H9 (cell line): Measurements from ENCODE around the gene NBEAL2. TPM values are rescaled to one million over a fixed set of nuclear protein-coding genes. Genes with fewer than 3 reads are reported as not detected.

Source experiments
- DNase-seq: peaks from one replicate; pipeline ENCODE4 v3.0.0-alpha.2; 2017
- H2AFZ ChIP-seq: one replicate; pipeline ENCODE4 v1.6.1; 2013; ENCODE audit warnings: mild to moderate bottlenecking, low read length, control low read depth, moderate library complexity
- H2AK5ac ChIP-seq: 2 replicates; pipeline ENCODE4 v1.6.1; 2013; ENCODE audit warnings: low read length, control low read depth, mixed read lengths; ENCODE audit not compliant: insufficient read length
- H2BK120ac ChIP-seq: one replicate; pipeline ENCODE4 v1.6.1; 2013; ENCODE audit warnings: low read depth, mild to moderate bottlenecking, low read length, control low read depth, inconsistent platforms; ENCODE audit not compliant: poor library complexity, severe bottlenecking
- H2BK12ac ChIP-seq: 2 replicates; pipeline ENCODE4 v1.6.1; 2013; ENCODE audit warnings: low read length, control low read depth, mixed read lengths, low read depth; ENCODE audit not compliant: insufficient read length
- H2BK15ac ChIP-seq: 2 replicates; pipeline ENCODE4 v1.6.1; 2013; ENCODE audit warnings: low read depth, low read length, control low read depth
- H2BK20ac ChIP-seq: one replicate; pipeline ENCODE4 v1.6.1; 2013; ENCODE audit warnings: low read depth, mild to moderate bottlenecking, low read length, control low read depth, inconsistent platforms; ENCODE audit not compliant: poor library complexity, severe bottlenecking
- H2BK5ac ChIP-seq: 2 replicates; pipeline ENCODE4 v1.6.1; 2013; ENCODE audit warnings: low read length, control low read depth, mixed read lengths; ENCODE audit not compliant: insufficient read length
- H3K14ac ChIP-seq: 2 replicates; pipeline ENCODE4 v1.6.1; 2013; ENCODE audit warnings: low read length, control low read depth; ENCODE audit not compliant: insufficient read depth
- H3K18ac ChIP-seq: 2 replicates; pipeline ENCODE4 v1.6.1; 2013; ENCODE audit warnings: low read depth, mild to moderate bottlenecking, mixed read lengths, low read length, control low read depth; ENCODE audit not compliant: insufficient read length
- H3K23ac ChIP-seq: 2 replicates; pipeline ENCODE4 v1.6.1; 2013; ENCODE audit warnings: low read length, control low read depth, mixed read lengths, low read depth; ENCODE audit not compliant: insufficient read length
- H3K23me2 ChIP-seq: 2 replicates; pipeline ENCODE4 v1.6.1; 2013; ENCODE audit warnings: low read depth, mild to moderate bottlenecking, mixed read lengths, low read length, control low read depth; ENCODE audit not compliant: insufficient read length, poor library complexity, severe bottlenecking
- H3K27ac ChIP-seq: 2 replicates; pipeline ENCODE4 v1.5.1; 2013; ENCODE audit warnings: low read length, control low read depth, mixed read lengths, low read depth; ENCODE audit not compliant: insufficient read length
- H3K27me3 ChIP-seq: 2 replicates; pipeline ENCODE4 v1.6.1; 2013; ENCODE audit warnings: low read length, control low read depth, inconsistent platforms; ENCODE audit not compliant: insufficient read depth
- H3K4ac ChIP-seq: 2 replicates; pipeline ENCODE4 v1.6.1; 2013; ENCODE audit warnings: low read depth, mild to moderate bottlenecking, control low read depth, inconsistent platforms, low read length, moderate library complexity
- H3K4me1 ChIP-seq: 2 replicates; pipeline ENCODE4 v1.6.1; 2013; ENCODE audit warnings: low read length, control low read depth, inconsistent platforms; ENCODE audit not compliant: insufficient read depth
- H3K4me2 ChIP-seq: 2 replicates; pipeline ENCODE4 v1.6.1; 2013; ENCODE audit warnings: low read length, control low read depth, mixed read lengths; ENCODE audit not compliant: insufficient read length, insufficient read depth
- H3K56ac ChIP-seq: 2 replicates; pipeline ENCODE4 v1.6.1; 2013; ENCODE audit warnings: low read depth, mild to moderate bottlenecking, mixed read lengths, low read length, control low read depth; ENCODE audit not compliant: insufficient read length
- H3K79me1 ChIP-seq: 2 replicates; pipeline ENCODE4 v1.6.1; 2013; ENCODE audit warnings: low read depth, mild to moderate bottlenecking, moderate library complexity, low read length, control low read depth, inconsistent platforms; ENCODE audit not compliant: insufficient read depth, poor library complexity, severe bottlenecking
- H3K79me2 ChIP-seq: 2 replicates; pipeline ENCODE4 v1.6.1; 2013; ENCODE audit warnings: low read length, control low read depth, inconsistent platforms; ENCODE audit not compliant: insufficient read depth
- H3K9ac ChIP-seq: 2 replicates; pipeline ENCODE4 v1.6.1; 2013; ENCODE audit warnings: low read length, control low read depth, mixed read lengths; ENCODE audit not compliant: insufficient read length; ENCODE audit errors: extremely low read depth
- H3K9me3 ChIP-seq: one replicate; pipeline ENCODE4 v1.6.1; 2013; ENCODE audit warnings: low read depth, low read length, inconsistent platforms; ENCODE audit not compliant: control insufficient read depth
- H3T11ph ChIP-seq: one replicate; pipeline ENCODE4 v1.6.1; 2013; ENCODE audit warnings: mild to moderate bottlenecking, low read length, control low read depth, inconsistent platforms
- H4K20me1 ChIP-seq: one replicate; pipeline ENCODE4 v1.6.1; 2013; ENCODE audit not compliant: control insufficient read depth, insufficient read length, insufficient read depth
- H4K5ac ChIP-seq: 2 replicates; pipeline ENCODE4 v1.6.1; 2013; ENCODE audit warnings: low read depth, mild to moderate bottlenecking, mixed read lengths, low read length, control low read depth; ENCODE audit not compliant: insufficient read length
- H4K8ac ChIP-seq: replicated peaks from 2 replicates; pipeline ENCODE4 v1.6.1; 2013; ENCODE audit warnings: low read length, control low read depth, mixed read lengths, low read depth; ENCODE audit not compliant: insufficient read length
- H4K91ac ChIP-seq: 2 replicates; pipeline ENCODE4 v1.6.1; 2013; ENCODE audit warnings: low read depth, mild to moderate bottlenecking, moderate library complexity, mixed read lengths, low read length, control low read depth; ENCODE audit not compliant: insufficient read length
- H3K27ac Mint-ChIP-seq, 3 experiments: 2 replicates in 2 of 3; 3 replicates in 1 of 3; pipeline ENCODE4 v1.8.0; 2020 to 2021; ENCODE audit warnings: mixed read lengths in 3 of 3, mild to moderate bottlenecking in 1 of 3, moderate library complexity in 1 of 3
- H3K27me3 Mint-ChIP-seq: 2 replicates; pipeline ENCODE4 v1.8.0; 2021; ENCODE audit warnings: low read depth, mild to moderate bottlenecking, moderate library complexity, mixed read lengths
- H3K36me3 Mint-ChIP-seq, 3 experiments: 2 replicates in 2 of 3; 3 replicates in 1 of 3; pipeline ENCODE4 v1.8.0; 2020 to 2021; ENCODE audit warnings: low read depth in 3 of 3, mixed read lengths in 3 of 3; ENCODE audit not compliant: insufficient read depth in 1 of 3
- H3K4me1 Mint-ChIP-seq, 2 experiments: 2 replicates each; pipeline ENCODE4 v1.8.0; 2020; ENCODE audit warnings: mixed read lengths in 2 of 2
- H3K4me3 Mint-ChIP-seq, 2 experiments: 2 replicates in 1 of 2; 3 replicates in 1 of 2; pipeline ENCODE4 v1.8.0; 2020 to 2021; ENCODE audit warnings: mild to moderate bottlenecking in 2 of 2, mixed read lengths in 2 of 2, moderate library complexity in 1 of 2
- H3K9me3 Mint-ChIP-seq, 2 experiments: 2 replicates in 1 of 2; 3 replicates in 1 of 2; pipeline ENCODE4 v1.8.0; 2020; ENCODE audit warnings: mild to moderate bottlenecking in 2 of 2, mixed read lengths in 2 of 2, moderate library complexity in 1 of 2
- CTCF ChIP-seq: fragments of 200-600 bp; sonication (generic); conservative IDR thresholded peaks from 3 replicates; pipeline ENCODE4 v1.8.0; 2021; ENCODE audit warnings: antibody characterized with exemption, mild to moderate bottlenecking
- WGBS: extraction: QIAGEN DNeasy Blood & Tissue Kit; methylation state at CpG from one replicate; pipeline ENCODE4 v1.1.7; 2013; ENCODE audit warnings: missing lambda C conversion rate, low lambda C conversion rate, mixed read lengths; ENCODE audit not compliant: insufficient read length; ENCODE audit errors: extremely low coverage; 5-methylcytosine and 5-hydroxymethylcytosine counted together
- total RNA-seq: library from RNA; stranded (reverse); gene quantifications from 2 replicates; pipeline ENCODE4 v1.2.1, GENCODE V29; 2021

Gene NBEAL2
- total RNA-seq, 1 experiment from 2014 or later = 52.1 TPM

GRCh38 chr3:47004369-47005211 is 25.1 kb downstream of the NBEAL2 start:
- Histone ChIP-seq H2BK20ac (no peak overlapping the region), H2AFZ (no peak overlapping the region), H3K79me2 (no peaks in the 10 kb centered on the region), H3K27ac (no peak overlapping the region), H3K4me2 (no peak overlapping the region), H2BK12ac (no peak overlapping the region), H2BK5ac (no peak overlapping the region), H3T11ph (no peak overlapping the region), H3K4me1 (no peaks in the 10 kb centered on the region), H4K5ac (no peak overlapping the region), H4K91ac (no peak overlapping the region), H3K79me1 (no peaks in the 10 kb centered on the region), H3K23me2 (peaks cover 4% of the 10 kb centered on the region), H2BK15ac (no peak overlapping the region), H3K14ac (no peak overlapping the region), H3K23ac (no peak overlapping the region), H3K4ac (no peak overlapping the region), H4K20me1 (no peaks in the 10 kb centered on the region), H3K18ac (no peak overlapping the region), H3K56ac (no peak overlapping the region), H2BK120ac (no peak overlapping the region), H2AK5ac (no peak overlapping the region), H3K9ac (no peak overlapping the region), H3K27me3 (no peaks in the 10 kb centered on the region), H4K8ac (no peak overlapping the region), H3K9me3 (no peaks in the 10 kb centered on the region)
- no peak for DNase-seq
- WGBS = no CpG with 5 or more reads among the region's 17 CpGs
- TF ChIP-seq CTCF = no peak
- no peaks in the 10 kb centered on the region for H3K27me3 Mint-ChIP-seq
- H3K36me3 Mint-ChIP-seq = peaks cover 29 to 48% (median 44%) of the 10 kb centered on the region in 3 experiments
- no peak overlapping the region for H3K4me3 Mint-ChIP-seq
- no peaks in the 10 kb centered on the region; a peak in 1 of 5 replicates for H3K9me3 Mint-ChIP-seq
- H3K4me1 Mint-ChIP-seq = peaks cover 3 to 7% of the 10 kb centered on the region in 2 experiments; a peak in 3 of 4 replicates
- peak overlapping the region in 1 of 3 experiments; percentile 67; a peak in 2 of 7 replicates for H3K27ac Mint-ChIP-seq
